Stimulated activated CD4-positive, alpha-beta T cell treated with anti-CD3 and anti-CD28 coated beads, TNF-alpha, amount 100 ng/mL, for 1 hour (primary cell): ENCODE measurements around the gene HOTAIR.

Experiments used
- DNase-seq, 3 donors: peaks; one replicate each; pipeline ENCODE4 v3.0.0-alpha.2; 2020; ENCODE audit warnings: low read depth in 3 of 3, low spot score in 1 of 3

Gene HOTAIR

DNA sequence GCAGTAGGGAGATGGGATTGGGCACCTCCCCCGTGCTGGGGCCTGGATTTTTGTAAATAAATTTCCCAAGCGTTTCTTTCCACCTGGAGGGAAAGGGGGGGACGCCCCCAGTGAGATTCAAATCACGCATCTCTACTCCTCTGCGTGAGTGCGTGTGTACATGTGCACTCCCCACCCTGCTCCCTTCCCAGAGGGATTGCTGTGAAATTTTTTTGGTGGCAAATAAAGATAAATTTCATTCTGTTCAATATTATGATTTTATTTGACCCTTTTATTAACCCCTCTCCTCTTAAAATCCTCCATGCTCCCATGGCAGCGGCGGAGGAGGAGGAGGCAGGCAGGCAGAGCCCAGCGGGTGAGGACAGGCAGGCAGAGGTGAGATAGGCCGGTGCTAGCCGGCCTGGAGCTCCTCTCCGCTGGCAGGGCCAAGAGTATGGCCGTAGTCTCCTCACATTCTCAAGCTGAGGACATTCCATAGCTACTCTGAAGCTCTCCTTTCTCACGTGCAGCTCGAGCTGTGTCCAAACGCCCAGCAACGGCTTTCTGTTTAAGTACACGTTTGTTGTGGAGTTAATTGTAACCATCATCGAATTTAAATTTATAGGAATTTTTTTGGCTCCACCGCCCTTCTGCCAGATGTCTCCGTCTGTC is 1.5 kb upstream of the HOTAIR start:
- no peak for DNase-seq

- DNase-seq, result no peak
Observed at GRCh38 chr12:53975479-53976152, 862 bp upstream of the HOTAIR start.

DNA sequence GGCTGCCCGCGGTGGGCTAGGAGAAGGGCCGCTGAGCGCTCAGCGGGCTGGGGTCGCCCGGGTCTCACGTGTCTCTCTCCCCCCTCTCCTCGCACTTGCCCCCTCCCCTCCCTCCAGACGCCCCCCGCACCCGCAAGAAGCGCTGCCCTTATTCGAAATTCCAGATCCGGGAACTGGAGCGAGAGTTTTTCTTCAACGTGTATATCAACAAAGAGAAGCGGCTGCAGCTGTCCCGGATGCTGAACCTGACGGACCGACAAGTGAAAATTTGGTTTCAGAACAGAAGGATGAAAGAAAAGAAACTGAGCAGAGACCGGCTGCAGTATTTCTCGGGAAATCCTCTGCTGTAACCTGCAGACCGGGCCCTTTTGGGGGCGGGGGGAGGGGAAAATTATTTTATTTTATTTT is 314 bp upstream of the HOTAIR start:
- no peak for DNase-seq

DNA sequence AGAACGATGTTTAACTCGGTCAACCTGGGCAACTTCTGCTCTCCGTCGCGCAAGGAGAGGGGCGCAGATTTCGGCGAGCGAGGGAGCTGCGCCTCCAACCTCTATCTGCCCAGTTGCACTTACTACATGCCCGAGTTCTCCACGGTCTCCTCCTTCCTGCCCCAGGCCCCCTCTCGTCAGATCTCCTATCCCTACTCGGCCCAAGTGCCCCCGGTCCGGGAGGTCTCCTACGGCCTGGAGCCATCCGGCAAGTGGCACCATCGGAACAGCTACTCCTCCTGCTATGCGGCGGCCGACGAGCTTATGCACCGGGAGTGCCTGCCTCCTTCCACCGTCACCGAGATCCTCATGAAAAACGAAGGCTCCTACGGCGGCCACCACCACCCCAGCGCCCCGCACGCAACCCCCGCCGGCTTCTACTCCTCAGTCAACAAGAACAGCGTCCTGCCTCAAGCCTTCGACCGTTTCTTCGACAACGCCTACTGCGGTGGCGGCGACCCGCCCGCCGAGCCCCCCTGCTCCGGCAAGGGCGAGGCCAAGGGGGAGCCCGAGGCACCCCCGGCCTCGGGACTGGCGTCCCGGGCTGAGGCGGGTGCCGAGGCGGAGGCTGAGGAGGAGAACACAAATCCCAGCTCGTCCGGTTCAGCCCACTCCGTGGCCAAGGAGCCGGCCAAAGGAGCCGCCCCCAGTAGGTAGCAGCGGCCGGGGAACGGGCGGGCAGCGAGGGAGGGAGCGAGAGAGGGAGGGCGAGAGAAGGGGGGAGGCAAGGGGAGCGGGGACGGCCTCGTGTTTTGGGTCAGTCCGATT is 1.3 kb downstream of the HOTAIR start:
- no peak for DNase-seq

GRCh38 chr12:53972722-53973235 is 2.0 kb downstream of the HOTAIR start, which contains the start of gene HOXC11:
Gene HOXC11 (plus strand): TSS chr12:53973126. CDS start chr12:53973242, 116 bp downstream.
- DNase-seq, result no peak

DNA sequence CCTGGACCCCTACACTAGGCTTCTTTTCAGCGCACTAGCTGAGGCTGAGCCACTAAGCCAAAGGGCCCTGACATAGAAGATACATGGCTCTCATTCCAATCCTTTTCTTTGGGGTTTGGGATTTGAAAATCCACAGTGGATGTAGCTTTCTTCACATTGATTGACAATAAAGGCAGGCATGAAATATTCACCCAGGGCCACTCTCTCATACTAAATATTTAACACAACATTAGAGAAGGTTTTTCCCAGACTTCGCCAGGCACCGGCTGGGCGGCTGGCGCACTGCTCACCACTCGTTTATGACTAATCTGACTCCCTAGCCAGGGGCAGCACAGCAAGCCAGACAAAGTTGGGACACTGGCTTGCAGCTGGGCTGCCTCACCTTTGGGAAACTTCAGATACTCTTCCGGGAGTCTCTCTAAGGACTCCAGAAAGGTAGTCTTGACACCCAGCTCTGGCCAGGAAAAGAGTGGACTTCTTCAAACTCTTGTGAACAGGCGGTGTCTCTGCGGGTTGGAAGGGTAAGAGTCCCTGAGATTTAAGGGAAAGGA is 2.5 kb downstream of the HOTAIR start:
- DNase-seq, result no peak

DNA sequence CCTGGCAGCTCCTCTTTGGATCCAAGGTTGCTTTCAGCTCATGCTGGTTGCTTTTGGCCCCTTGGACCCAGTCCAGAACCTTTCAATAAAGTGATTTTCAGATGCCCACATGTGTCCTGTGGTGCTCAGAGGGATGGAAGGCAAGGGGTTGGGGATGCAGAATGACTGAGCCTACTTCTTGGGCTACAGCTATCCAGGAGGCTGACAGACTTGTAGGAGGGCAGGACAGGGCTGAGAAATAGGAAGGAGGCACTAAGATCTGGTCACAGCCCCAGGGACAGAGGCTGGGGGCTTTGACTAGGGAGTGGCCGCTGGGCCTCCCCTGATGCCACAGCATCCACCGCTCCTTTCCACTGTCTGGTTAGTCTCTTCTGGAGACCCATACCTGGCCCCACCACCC is 3.1 kb downstream of the HOTAIR start:
- DNase-seq, result no peak

GRCh38 chr12:53971129-53971528 is 3.6 kb downstream of the HOTAIR start:
- DNase-seq, result no peak

GRCh38 chr12:53970451-53970850 is 4.3 kb downstream of the HOTAIR start:
- DNase-seq, result no peak

DNA sequence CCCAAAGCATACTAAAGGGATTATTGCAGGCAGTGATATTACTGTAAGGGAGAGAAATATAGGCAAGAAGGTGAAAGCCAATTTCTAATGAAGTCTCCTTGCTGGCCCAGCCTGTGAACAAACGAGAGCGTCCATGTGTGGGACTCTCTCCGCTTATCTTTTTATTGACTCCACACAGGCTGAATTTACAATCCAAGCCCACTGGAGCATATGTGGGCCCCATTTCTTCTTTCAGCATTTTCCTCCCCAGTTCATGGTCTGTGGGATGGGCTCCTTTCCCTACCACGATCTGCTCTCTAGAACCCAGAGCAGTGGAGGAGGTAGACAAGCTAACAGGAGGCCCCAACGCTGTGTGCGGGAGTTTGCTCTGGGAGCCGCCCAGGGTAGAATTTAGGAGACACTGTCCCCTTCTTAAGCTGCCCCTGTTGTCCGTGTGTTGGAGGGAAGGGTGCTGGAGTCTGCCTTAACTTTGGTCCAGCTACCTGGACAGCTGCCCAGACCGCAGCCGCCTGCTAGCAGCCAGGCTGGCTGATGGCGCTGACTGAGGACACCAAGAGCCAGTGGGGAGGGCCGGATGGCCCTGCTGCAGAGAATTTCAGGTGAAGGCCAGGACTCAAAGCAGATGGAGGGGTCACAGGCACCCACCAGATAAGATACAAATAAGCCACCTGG is 5.0 kb downstream of the HOTAIR start:
- no peak for DNase-seq

GRCh38 chr12:53968214-53969127 is 6.3 kb downstream of the HOTAIR start:
- DNase-seq, result no peak

GRCh38 chr12:53967421-53967925 is 7.3 kb downstream of the HOTAIR start:
- DNase-seq, result no peak

- DNase-seq, result no peak
Observed at GRCh38 chr12:53966385-53967133, 8.2 kb downstream of the HOTAIR start.

DNA sequence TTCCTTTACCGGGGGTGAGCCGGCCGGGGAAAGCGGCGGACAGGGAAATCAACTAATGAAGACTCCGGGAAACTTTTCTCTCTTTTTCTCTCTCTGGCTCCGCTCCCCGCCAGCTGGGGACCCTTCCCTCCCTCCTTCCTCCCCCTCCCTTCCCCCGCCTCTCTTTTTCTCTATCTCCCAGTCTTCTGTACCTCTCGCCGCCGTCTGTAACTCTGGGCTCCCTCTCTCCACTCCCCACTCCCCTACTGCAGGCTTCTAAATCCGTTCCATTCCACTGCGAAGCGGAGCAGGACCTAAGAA is 8.7 kb downstream of the HOTAIR start:
- no peak for DNase-seq

GRCh38 chr12:53965281-53966084 is 9.3 kb downstream of the HOTAIR start:
- no peak for DNase-seq

DNA sequence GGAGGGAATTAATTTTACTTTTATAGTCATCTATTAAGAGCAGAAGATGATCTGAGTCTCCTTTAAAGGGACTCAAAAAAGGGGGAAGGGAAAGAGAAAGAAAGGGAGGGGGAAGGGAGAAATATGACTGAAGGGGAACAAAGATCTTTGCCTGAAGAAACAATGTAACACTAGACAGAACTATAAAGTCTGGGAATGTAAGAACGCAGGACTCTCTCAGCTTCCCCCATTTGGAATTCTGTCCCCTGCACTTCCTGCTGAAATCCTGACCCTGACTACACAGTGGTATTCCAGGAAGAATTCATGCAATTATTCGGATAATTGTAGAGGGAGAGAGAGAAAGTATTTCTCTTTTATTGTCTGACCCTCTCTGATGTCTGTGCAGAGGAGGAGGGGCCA is 10.4 kb downstream of the HOTAIR start:
- DNase-seq, result no peak

GRCh38 chr12:53963434-53964314 is 11.1 kb downstream of the HOTAIR start:
- DNase-seq, result no peak
